T-helper 2 cell treated with Interferon-gamma antibody and Interleukin-4, amounts not matched to agents 100 ng/mL and 5 ng/mL, for 36 hours (primary cell): ENCODE measurements around the gene CELF3. TPM values are rescaled to one million over a fixed set of nuclear protein-coding genes. Genes with fewer than 3 reads are reported as not detected.
"Not testable (repeated sequence)": the region's sequence is repeated elsewhere in the genome, so short reads cannot be mapped to it uniquely, and the experiment has no call there.

Experiments used
- intact Hi-C: fragments of 100-400 bp; cut with micrococcal nuclease; formaldehyde crosslinking; loops from one replicate; pipeline ENCODE4 v1.15.1; 2023
- total RNA-seq: library from RNA; stranded (reverse); gene quantifications from 2 replicates; pipeline ENCODE4 v1.2.3, GENCODE V29; 2022

CELF3 gene
- total RNA-seq, result not detected in 2 replicates

DNA sequence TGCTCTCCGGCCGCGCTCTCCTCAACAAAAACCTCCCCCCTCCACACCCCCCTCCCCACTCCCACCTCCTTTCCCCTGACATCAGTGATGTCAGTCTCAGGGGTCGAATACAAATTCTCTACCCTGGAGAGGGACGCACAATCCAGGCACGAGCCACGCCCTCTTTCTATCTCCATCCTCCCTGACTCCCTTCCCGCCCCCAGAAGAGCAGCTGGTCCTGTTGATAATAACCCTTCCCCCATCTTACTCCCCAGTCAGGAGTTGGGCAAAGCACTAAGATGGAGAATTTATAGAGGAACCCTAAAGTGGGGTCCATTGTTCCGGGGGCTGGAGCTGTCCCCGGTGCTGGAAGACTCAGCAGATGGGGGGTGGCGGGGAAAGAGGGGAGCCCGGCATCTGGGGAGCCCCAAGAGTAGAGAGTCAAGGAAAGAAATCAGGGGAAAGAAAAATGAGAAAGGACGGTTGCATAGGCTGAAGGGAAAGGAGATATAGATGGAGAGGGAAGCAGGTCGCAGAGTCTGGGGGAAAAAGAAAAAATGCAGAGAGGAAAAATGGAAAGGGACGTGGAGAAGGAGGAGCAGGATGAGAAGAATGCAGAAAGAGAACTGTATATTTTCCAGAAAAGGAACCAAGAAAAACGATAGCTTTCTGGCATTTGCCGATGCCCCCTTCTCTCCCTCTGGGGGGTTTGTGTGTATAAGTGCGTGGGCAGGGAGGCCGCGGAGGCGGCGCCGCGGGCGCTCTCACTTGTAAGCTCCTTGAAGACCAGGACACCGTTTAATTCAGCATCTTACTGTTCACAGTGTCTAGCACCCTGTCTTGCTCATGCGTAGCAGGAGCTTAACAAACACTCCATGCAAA, at the start of gene CELF3:
Gene CELF3 (minus strand): TSS at position 33 of the 861 bp plus-strand sequence. CDS start 783 bp downstream, outside the sequence.
- intact Hi-C loops, result no loop called here

DNA sequence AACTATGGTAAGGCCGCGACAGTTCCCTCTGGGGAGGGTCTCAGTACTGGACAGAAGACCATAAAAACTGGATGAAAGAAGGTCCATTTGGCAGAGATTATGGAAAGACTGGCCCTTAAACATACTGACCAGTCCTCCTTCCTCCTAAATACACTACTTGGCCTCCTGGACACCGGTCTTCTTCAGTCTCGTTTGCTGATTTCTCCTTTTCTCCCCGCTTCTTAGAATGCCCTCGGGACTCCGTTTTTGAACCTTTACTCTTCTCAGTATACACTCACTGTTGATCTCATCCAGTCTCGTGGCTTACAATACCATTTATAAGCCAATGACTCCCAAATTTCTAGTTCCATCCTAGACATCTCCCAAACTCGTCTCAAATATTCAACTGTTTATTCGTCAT, 47.4 kb upstream of the CELF3 start:
- intact Hi-C loops, result loop anchor here (1.0 to 2.0 kb wide), 3 partner anchors 26 to 153 kb away; partner anchors contain the start of gene TDRKH

DNA sequence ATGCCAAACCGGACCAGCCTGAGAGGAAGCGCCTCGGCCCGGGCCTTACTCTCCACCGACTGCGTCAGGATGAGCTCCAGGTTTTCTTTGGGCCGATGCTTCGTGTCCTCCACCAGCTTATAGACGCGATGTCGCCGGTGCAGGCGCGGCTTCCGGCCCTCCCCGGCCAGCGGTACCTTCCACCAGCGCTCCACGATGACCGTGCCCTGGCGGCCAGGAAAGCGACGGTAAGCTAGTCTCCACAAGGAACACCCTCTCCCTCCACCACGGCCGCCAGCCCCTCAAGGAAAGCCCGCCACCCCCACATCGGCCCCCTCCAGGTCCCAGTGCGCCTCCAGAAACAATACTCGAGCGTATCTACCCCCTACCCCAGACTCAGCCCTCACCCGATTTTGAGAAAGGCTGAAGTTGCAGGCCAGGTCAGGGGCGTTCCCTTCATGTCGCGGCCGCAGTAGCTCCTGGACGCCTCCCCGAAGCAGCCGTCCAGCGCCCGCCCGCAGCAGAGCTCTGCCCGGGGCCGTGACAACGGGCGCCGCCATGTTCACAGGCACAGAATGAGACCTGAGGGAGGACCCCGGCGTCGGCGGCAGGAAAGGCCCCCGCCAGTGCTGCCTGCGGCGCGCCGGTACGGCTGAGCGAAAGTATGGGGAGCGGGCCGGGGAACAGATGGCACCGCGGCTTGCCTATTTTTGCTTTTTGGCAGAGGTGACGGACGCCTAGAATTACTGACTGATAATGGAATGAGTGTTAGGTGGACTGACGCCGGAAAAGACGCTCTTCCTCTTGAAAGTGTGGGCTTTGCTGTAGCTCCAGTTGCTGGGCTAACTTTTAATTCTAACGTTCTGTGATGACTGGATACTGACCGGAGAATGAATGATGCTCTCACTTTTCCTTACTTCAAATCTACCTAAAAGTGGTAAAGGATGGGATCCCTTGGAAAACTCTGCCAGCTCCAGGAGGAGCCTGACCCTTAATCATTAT, 46.6 kb upstream of the CELF3 start, which contains the start of gene MRPL9:
Gene MRPL9 (minus strand): TSS at position 556 of the 981 bp plus-strand sequence. CDS start 17 bp downstream, at position 539.
- intact Hi-C loops, result loop anchor here (1.0 to 2.0 kb wide), 3 partner anchors 27 to 152 kb away; partner anchors contain the start of gene TDRKH

DNA sequence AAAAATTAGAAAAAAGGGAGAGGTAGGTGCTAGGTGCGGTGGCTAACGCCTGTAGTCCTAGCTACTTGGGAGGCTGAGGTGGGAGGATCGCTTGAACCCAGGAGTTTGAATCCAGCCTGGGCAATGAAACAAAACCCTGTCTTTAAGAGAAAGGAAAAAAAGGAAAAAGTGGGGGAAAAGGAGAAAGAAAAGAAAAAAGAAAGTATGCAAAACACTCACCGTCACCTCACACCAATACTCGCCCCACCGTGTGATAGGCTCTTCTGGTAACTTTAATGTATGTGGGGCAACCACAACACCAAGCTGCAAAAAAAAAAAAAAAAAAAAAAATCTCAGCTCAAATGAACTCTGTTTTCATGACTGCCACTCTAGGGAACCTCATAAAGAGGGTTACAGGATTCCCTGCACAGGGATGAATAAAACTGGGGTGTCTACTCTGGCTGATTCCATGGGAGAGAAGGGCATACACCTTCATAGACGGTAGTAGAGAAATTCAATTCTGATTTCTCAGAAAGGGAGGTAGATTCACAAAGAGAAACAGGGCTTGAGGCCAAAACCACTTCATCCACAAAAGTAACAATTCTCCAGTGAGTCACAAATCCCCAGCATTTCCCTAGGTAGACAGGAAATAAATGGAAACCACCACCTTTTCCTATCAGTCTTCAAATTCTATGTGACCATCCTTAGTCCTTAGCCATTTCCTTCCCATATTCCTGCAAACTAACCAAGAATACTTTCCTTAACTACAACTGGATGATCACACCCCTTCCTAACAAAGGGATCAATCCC, 44.2 kb upstream of the CELF3 start:
- intact Hi-C loops, result no loop called here

DNA sequence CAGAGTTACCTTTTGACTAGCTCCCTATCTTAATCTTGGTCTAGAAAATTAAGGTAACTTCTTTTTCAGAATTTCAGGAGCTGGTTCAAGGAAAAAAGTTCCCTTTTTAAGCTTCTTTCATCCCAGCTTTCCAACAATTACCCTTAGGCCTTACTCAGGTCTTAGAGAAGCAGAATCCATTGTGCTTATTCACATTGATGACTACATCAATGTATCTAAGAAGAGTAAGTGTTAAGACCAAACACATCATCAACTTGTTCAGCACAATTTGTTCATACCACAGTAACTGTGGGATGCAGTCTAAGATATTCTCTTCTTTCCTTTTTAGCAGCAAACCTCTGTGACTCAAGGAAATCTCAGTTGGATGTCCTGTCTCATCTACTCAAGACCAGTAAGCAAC, 42.6 kb upstream of the CELF3 start:
- intact Hi-C loops, result no loop called here

DNA sequence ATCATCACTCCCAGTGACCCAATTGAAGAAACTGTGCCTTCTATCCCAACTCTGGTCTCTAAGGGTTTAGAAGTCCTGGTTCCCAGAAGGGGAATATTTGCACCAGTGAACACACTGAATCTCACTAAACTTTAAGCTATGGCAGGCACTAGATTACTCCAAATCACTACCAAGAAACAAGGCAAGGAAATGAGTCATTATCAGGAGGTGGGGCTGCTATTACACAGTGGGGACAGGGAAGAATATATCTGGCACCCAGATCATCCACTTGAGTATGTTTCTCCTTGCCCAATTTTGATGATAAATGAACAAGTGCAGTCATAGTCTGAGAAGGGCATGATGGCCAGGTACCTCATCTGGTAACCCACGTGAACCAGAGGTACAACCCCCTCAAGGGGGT, 39.7 kb upstream of the CELF3 start:
- intact Hi-C loops, result no loop called here

DNA sequence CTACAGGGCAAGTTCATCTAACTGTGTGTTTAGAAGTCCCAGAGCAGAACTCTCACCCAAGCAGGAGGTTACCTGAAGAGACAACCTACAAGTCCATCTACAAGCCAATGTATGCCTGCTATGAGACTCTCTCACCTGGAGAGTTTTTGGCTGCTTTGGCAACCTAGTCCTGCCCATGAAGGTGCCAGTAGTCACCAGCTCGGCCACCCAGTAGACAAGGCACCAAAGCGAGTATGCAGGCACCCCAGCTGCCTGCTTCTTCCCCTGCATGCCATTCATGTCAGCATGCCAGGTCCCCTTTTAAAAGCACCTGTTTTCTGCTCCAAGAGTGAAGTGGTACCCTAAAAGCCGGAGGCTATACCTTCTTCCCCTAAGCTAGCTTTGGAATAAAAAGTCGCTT, 24.9 kb upstream of the CELF3 start:
- intact Hi-C loops, result no loop called here

DNA sequence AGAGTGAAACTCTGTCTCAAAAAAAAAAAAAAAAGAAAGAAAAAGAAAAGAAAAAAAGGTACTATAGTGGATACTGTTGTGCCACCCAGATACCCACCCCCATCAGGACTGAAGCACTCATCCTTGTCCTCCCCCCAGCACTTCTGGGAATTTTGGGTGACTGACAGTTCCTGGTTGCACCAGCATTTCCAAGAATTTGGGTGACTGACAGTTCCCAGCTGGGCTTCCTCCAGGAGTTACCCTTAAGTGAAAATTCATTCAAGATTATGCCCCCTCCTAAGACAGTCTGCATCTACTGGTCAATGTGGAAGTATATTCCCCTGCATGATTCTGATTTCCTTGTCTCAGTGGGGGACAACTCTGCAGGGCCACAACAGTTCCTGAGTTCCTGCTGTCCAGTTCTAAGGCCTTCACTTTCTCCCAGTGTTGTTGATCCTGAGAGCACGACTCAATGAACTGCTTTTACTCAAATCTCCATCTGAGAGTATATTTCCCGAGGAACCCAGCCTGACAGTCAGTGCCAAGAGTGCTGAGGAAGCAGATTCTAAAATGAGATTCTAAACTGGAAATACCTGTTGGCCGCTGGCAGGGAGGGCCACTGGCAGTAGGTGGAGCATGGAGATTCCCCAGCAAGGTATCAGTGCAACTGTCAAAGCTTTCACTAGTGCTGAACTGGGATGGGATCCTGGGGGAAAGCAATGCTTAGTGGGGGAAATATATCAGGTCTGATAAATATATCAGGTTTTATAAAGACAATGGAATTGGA, 23.2 kb upstream of the CELF3 start:
- intact Hi-C loops, result loop anchor here (5.0 kb wide), 1 partner anchor 297 kb away; no protein-coding TSS in a partner anchor

DNA sequence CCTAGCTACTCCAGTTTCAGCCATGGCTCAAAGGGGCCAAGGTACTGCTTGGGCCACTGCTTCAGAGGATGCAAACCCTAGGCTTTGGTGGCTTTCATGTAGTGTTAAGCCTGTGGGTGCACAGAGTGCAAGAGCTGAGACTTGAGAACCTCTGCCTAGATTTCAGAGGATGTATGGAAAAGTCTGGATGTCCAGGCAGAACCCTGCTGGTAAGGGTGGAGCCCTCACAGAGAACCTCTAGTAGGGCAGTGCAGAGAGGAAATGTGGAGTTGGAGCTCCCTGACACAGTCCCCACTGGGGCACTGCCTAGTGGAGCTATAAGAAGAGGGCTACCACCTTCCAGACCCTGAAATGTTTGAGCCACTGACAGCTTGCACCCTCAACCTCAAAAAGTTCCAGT, 20.9 kb upstream of the CELF3 start:
- intact Hi-C loops, result loop anchor here (5.0 kb wide), 1 partner anchor 295 kb away; no protein-coding TSS in a partner anchor

DNA sequence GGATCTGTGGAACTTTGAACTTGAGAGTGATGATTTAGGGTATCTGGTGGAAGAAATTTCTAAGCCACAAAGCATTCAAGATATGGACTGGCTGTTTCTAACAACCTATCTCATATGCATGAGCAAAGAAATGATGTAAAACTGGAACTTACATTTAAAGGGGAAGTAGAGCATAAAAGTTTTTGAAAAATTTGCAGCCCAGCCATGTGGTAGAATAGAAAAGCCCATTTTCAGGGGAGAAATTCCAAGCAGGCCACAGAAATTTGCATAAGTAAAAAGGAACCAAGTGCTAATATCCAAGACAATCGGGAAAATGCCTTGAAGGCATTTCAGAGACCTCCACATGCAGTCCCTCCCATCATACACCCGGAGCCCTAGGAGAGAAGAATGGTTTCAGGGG, 20.4 kb upstream of the CELF3 start:
- intact Hi-C loops, result loop anchor here (5.0 kb wide), 1 partner anchor 295 kb away; no protein-coding TSS in a partner anchor

DNA sequence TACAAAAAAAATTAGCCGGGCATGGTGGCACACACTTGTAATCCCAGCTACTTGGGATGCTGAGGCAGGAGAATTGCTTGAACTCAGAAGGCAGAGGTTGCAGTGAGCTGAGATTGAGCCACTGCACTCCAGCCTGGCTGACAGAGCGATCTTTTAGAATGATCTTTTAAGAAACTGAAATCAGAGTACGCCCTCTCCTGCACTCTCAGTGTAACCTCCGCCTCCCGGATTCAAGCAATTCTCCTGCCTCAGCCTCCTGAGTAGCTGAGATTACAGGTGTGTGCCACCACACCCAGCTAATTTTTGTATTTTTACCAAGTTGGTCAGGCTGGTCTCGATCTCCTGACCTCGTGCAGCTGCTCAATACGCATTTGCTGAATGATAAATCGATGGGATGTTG, 17.4 kb upstream of the CELF3 start:
- intact Hi-C loops, result not testable (repeated sequence)

DNA sequence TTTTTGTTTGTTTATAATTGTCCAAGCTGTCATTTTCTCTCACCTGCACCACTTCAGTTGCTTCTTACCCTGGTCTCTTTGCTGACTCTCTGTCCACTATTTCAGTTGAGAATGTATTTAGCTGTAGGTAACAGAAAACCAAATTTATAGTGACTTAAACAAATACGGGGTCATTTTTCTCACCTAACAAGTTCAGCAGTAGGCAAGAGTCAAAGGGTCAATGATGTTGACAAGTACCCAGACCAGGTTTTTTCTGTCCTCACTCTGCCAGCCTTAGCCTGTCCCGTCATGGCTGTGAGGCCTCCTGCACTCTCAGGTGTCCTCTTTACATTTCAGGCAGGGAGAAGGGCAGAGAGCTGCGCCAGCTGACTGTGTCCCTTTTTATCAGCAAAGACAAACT, 16.5 kb upstream of the CELF3 start:
- intact Hi-C loops, result no loop called here

DNA sequence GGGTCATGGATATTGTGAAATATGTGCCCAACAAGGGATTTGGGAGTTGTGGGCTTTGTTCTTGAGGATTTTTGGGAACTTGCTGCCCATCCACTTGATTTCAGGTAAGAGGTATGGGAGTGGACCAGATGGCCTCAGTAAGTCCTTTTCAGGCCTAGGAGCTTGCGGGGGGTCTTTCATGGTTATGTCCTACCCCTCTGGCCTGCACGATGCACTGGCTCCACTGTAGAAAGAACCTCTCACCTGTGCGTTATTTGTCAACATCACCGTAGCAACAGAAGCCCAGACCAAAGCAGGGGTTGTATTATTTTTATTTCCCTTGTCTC, 13.3 kb upstream of the CELF3 start:
- intact Hi-C loops, result no loop called here

DNA sequence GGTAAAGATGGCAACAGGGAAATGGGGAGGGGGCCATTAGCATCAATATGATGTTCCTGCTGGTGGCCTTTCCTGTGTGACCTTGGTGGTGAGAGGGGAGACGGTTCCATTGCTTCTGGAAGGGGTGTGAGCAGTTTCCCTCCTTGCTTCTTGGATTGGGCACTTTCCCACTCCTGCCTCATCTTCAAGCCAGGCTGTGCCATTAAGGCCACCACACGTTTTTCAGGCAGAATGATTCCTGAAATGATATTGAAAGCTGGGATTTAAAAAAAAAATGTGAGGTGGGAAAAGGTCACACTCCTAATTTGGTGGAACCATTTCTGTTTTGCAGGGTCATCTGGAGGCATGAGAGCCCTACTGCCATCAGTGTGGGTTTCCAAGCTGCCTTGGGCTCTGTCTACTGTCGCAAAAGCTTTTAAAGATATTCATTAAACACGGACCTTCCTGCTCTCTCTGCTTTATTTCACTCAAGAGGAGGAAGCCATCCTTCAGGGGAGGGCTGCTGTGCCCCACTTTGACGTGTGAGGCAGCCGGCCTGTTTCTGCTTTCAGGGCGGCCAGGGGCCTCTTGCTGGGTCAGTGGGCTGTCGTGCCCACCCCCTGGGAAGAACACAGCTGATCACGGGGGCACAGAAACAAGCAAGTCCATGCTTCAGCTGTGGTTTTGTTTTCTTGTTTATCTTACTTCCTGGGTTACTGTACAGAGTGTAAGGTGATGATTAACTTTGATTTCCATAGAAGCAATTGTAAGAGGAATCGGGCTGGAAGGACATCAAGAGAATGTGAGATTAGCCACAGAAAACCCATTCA, 12.8 kb upstream of the CELF3 start:
- intact Hi-C loops, result no loop called here

DNA sequence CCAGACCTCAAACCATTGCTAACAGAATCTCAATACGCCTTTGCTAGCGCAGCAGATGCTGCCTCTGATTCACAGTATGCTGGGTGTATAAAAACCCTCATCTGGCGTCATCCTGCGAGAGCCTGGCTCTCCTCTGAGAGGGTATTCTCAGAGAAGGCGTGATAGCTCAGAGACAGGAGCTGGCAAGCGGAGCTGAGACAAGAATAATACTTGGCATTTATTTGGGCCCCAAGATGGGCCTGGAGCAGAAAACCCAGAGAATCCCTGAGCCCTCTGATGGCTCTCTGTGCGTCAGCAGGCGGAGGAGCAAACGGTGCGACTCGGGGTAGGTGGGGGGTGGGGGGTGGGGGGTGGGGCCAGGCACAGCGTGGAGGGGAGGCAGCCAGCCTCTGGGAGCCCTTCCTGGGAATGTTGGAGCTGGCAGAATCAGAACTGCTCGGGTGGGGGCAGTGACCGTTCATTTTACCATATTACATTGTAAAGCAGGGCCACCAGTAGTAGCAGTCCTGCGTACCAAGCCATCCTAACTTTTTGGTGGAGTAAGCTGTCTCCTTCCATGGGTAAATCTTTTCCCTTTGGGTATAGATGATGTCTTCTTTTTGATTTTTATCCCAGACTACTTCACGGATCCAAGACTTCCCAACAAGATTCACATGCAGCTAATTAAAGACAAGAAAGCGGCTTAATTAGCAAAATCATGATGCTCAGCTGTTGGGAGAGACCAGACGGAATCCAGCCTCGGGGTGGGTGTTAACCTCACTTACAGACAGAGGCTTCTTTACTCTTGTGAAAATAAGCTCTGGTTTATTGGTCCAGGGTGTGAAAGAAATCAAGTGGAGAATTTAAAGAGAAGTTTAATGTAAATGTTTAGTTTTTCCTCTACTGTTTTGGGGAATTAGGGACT, 11.8 kb upstream of the CELF3 start:
- intact Hi-C loops, result no loop called here

DNA sequence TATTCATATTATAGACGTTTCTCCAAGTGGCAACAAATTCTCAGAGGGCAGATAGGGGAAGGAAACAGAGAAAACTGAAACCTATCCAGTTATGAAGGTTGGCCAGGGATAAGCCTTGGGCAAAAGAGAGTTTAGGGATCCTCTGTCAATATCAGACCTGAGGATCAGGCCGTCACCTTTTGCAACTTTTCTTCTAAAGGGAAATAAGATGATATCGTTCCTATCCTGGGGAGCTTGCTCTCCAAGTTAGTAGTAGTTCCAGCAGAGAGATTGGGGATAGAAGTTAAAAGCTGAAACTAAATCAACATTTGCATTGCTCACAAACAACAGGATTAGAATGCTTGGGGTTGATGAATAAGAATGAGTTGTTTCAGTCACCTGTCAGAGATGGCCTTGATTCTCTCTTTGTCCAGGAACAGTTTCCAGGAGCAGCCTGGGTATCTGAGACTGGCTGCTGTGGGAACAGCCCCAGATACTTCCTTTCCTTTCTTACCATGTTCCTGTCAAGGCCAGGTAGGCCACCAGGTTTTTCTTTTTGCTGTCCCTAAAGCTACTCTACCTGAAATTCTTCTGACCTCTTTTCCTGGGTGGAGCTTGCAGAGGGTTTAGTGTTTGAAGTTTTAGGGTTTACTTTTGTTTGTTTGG, 7.2 kb upstream of the CELF3 start:
- intact Hi-C loops, result loop anchor here (5.0 kb wide), 1 partner anchor 132 kb away; no protein-coding TSS in a partner anchor

DNA sequence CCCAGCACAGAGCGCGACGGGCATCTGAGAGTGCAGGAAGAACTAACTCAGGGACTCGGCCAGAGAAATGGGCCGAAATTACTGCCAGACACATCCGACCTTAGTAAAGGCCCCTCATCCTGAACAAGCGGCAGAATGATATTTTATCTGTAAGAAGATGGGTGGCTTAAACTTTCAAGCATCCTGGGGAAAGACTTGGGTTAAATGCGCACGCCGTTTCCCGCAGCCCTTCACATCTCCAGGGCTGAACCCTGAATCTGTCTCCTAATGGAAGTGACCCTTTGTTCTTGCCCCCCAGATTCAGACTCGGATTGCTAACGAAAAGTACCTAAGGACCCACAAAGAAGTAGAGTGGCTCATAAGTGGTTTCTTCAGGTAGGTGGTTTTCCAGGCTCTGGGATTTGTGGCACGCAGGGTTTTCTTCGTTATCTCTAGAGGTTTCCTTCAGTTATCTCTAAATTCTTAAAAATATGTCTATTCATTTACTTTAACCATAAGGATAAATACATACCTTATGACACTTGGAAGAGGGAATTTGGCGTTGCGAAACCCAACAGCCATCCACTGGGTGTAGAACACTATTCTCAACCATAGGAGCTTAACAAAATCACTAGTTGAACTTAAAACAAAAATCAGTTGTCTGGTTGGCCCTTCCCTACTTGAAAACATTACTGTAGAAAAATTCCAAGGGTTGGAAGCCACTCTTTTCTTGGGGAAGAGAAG, 5.3 kb upstream of the CELF3 start:
- intact Hi-C loops, result loop anchor here (5.0 kb wide), 1 partner anchor 130 kb away; no protein-coding TSS in a partner anchor
